ENCODE data around the gene FCHSD2. TPM values are rescaled to one million over a fixed set of nuclear protein-coding genes. Genes with fewer than 3 reads are reported as not detected.

Gene FCHSD2
- total RNA-seq, 4 donors from 2014 or later, result 6.7 to 95.7 (median 10.2) TPM

- TF ChIP-seq POLR2A (IDR thresholded peaks at IDR 0.05) (no peak), CTCF (IDR thresholded peaks at IDR 0.05) (no peak)
- H3K36me3 ChIP-seq, result no peaks in the 10 kb centered on the region
- no peak overlapping the region for H3K4me3 ChIP-seq
- DNase-seq, result peak in 1 of 3 donors; percentile 42
- H3K27ac ChIP-seq, result peak overlapping the region; percentile 35 to 89 (median 58)
- no peaks in the 10 kb centered on the region for H3K27me3 ChIP-seq
- H3K4me1 ChIP-seq, result peaks cover 4 to 44% (median 37%) of the 10 kb centered on the region in 4 donors
- no peaks in the 10 kb centered on the region for H3K9me3 ChIP-seq
Measured at GRCh38 chr11:73158356-73159051, 16.4 kb upstream of the FCHSD2 start.

- no peak for TF ChIP-seq POLR2A (IDR thresholded peaks at IDR 0.05)
- TF ChIP-seq CTCF (IDR thresholded peaks at IDR 0.05), result no peak
- H3K4me1 ChIP-seq, result peaks cover 4 to 54% (median 48%) of the 10 kb centered on the region in 4 donors
- no peaks in the 10 kb centered on the region for H3K9me3 ChIP-seq
- peak overlapping the region; percentile 35 to 89 (median 58) for H3K27ac ChIP-seq
- peak in 2 of 3 donors; percentile 62 to 66 for DNase-seq
- H3K27me3 ChIP-seq, result no peaks in the 10 kb centered on the region
- H3K4me3 ChIP-seq, result no peak overlapping the region
- no peaks in the 10 kb centered on the region for H3K36me3 ChIP-seq
Measured at GRCh38 chr11:73157101-73158010, 15.2 kb upstream of the FCHSD2 start.

GRCh38 chr11:73156686-73157085, 14.6 kb upstream of the FCHSD2 start:
- Histone ChIP-seq H3K9me3 (no peaks in the 10 kb centered on the region), H3K27me3 (no peaks in the 10 kb centered on the region), H3K27ac (peak overlapping the region in 3 of 4 donors; percentile 35 to 89 (median 67)), H3K4me3 (no peak overlapping the region), H3K4me1 (peaks cover 4 to 60% (median 50%) of the 10 kb centered on the region in 4 donors), H3K36me3 (no peaks in the 10 kb centered on the region)
- TF ChIP-seq POLR2A (IDR thresholded peaks at IDR 0.05), result no peak
- no peak for TF ChIP-seq CTCF (IDR thresholded peaks at IDR 0.05)
- DNase-seq, result no peak

- peaks cover 4 to 62% (median 53%) of the 10 kb centered on the region in 4 donors for H3K4me1 ChIP-seq
- H3K27ac ChIP-seq, result peak overlapping the region in 2 of 4 donors; percentile 5 to 89
- H3K4me3 ChIP-seq, result no peak overlapping the region
- no peaks in the 10 kb centered on the region for H3K27me3 ChIP-seq
- no peaks in the 10 kb centered on the region for H3K36me3 ChIP-seq
- TF ChIP-seq CTCF (IDR thresholded peaks at IDR 0.05) (no peak), POLR2A (IDR thresholded peaks at IDR 0.05) (no peak)
- H3K9me3 ChIP-seq, result no peaks in the 10 kb centered on the region
- peak in 1 of 3 donors; percentile 22 for DNase-seq
Measured at GRCh38 chr11:73156114-73156513, 14.0 kb upstream of the FCHSD2 start.

- DNase-seq, result peak in 1 of 3 donors; percentile 46
- TF ChIP-seq CTCF (IDR thresholded peaks at IDR 0.05), result no peak
- no peak for TF ChIP-seq POLR2A (IDR thresholded peaks at IDR 0.05)
- no peak overlapping the region for H3K4me3 ChIP-seq
Measured at GRCh38 chr11:73155102-73155501, 13.0 kb upstream of the FCHSD2 start.

More at GRCh38 chr11:73155102-73155501, 13.0 kb upstream of the FCHSD2 start:
- Histone ChIP-seq H3K9me3 (no peaks in the 10 kb centered on the region), H3K27me3 (no peaks in the 10 kb centered on the region), H3K4me1 (peaks cover 4 to 62% (median 54%) of the 10 kb centered on the region in 4 donors), H3K36me3 (no peaks in the 10 kb centered on the region), H3K27ac (peak overlapping the region in 3 of 4 donors; percentile 50 to 89 (median 61))
